ENCODE measurements around the gene PKP4. TPM values are rescaled to one million over a fixed set of nuclear protein-coding genes. Genes with fewer than 3 reads are reported as not detected.
A peak's percentile ranks its signal among the peaks of the same experiment; 100 is the strongest.

The PKP4 gene
- total RNA-seq, 1 donor from 2014 or later: 41.0 TPM

GRCh38 chr2:158519481-158519880, 62.7 kb downstream of the PKP4 start:
- no peak overlapping the region for H3K4me3 ChIP-seq (ENCODE audit: low read depth, low read length)
- no peak for DNase-seq (ENCODE audit: low read depth)
- TF ChIP-seq CTCF (conservative IDR thresholded peaks at IDR 0.05; ENCODE audit: low read depth, low read length): no peak

DNA sequence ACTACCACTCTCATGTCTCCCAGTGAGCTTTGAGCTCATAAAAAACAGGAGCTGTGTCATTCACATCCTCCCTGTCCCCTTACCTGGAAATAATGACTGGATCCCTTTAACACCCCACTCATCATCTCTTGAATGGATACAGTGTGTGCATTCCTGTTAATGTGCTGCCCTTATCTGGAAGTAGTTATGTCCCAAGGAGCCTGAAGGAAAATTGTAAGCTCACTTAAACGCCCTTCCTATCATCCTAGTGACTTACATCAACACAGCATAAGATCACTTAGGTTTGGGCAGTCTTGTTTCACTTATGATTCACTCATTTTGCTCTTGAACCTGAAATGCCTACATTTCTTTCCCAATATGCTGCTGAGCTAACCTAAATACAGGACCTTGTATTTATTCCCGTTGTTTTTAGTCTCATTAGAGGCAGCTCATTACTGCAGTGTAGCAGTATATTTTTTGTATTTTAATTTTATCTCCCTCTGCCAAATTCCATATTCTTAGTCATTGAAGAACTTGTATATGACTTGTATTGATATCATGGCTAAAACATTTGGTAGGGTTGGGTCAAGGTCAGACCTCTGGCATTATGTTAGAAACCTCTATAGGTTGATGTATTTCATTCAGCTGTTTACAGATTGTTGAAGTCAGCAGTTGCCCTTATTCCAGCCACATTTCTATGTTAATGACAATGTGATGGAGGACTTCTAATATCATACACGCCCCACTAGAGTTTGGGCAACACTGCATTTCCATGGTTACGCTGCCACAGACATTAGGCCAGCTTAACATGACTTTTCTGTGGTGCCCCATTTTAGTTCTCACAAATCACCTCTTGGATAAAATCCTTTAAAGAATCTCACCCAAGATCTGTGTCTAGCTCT, 72.9 kb downstream of the PKP4 start:
- no peak overlapping the region for H3K4me3 ChIP-seq (ENCODE audit: low read depth, low read length)
- DNase-seq (ENCODE audit: low read depth): no peak
- no peak for TF ChIP-seq CTCF (conservative IDR thresholded peaks at IDR 0.05; ENCODE audit: low read depth, low read length)

GRCh38 chr2:158530829-158531228, 74.1 kb downstream of the PKP4 start:
- H3K4me3 ChIP-seq (ENCODE audit: low read depth, low read length): no peak overlapping the region
- no peak for TF ChIP-seq CTCF (conservative IDR thresholded peaks at IDR 0.05; ENCODE audit: low read depth, low read length)
- DNase-seq (ENCODE audit: low read depth): no peak

- no peak overlapping the region for H3K4me3 ChIP-seq (ENCODE audit: low read depth, low read length)
- no peak for DNase-seq (ENCODE audit: low read depth)
- no peak for TF ChIP-seq CTCF (conservative IDR thresholded peaks at IDR 0.05; ENCODE audit: low read depth, low read length)
Observed at GRCh38 chr2:158533009-158533408, 76.3 kb downstream of the PKP4 start.

DNA sequence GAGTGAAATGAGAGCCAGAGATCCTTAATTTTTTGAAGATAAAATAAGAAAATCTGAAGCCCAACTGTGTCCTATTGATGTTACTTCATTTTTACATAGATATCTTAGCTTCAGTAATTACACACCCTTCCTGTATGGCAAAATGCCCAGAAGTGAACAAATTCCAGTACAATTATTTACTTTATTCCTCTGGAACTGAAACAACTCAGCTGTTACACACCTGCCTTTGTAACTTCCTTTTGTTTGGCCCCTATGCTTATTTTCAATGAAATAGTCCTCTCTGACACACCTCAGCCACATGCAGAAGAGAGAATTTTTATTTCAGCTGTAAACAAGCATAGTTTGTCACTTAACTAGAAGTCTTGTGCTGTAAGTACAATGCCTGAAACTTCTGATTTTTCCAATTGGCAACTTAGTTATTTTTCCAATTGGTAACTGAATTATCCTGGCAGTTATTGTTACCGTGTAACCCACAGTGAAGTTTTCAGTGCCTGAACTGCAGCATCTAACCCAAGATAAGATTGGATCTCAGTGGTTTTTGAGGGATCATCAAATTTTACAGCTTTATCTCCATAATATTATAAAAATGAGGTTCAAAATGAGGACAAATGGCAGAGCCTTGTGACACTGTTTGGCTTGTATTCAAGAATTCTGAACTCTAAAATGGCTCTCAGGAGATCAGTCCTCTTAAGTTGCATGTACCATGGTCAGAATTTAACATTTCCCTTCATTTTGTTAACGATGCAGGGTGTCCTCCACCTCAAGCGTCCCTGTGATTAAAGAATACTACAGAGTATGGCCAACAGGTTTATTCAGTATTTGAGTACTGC, 82.6 kb downstream of the PKP4 start:
- peak; percentile 58 for DNase-seq (ENCODE audit: low read depth)
- no peak overlapping the region for H3K4me3 ChIP-seq (ENCODE audit: low read depth, low read length)
- TF ChIP-seq CTCF (conservative IDR thresholded peaks at IDR 0.05; ENCODE audit: low read depth, low read length): no peak

DNA sequence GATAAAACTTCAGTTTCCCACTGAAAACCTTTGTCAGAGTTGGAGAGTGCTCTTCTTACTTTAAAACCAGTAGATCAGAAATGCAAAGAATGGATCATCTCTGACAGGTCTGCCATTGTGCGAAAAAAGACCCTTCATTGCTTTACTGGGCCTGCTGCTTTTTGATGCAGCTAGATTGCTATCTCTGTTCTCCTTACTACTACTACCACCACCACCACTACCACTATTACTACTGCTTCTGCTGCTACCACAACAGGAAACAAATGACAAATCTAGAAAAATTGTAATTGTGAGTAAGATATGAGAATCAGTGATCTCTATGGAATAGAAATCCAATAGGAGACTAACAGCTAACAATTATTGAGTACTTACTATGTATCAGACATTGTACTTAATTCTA, 85.8 kb downstream of the PKP4 start:
- H3K4me3 ChIP-seq (ENCODE audit: low read depth, low read length): no peak overlapping the region
- DNase-seq (ENCODE audit: low read depth): no peak
- TF ChIP-seq CTCF (conservative IDR thresholded peaks at IDR 0.05; ENCODE audit: low read depth, low read length): no peak
